SH-SY5Y (cell line): ENCODE data around the gene COPB2.

Source experiments
- GATA2 ChIP-seq: IDR thresholded peaks from 2 replicates; pipeline ENCODE4 v1.6.1; 2011; ENCODE audit warnings: mild to moderate bottlenecking, low read depth, low read length
- GATA3 ChIP-seq: IDR thresholded peaks from 2 replicates; pipeline ENCODE4 v1.6.1; 2011; ENCODE audit warnings: low read depth, mild to moderate bottlenecking, low read length, moderate library complexity

- no peak for TF ChIP-seq GATA2
- no peak for TF ChIP-seq GATA3
These were observed 60.0 kb downstream of the COPB2 start for GRCh38 chr3:139329364-139329850.
